NT2/D1 (cell line): ENCODE data around the gene CATSPER4.

Experiments
- SUZ12 ChIP-seq: IDR thresholded peaks from 2 replicates; pipeline ENCODE4 v1.6.1; 2011; ENCODE audit not compliant: insufficient read length, insufficient read depth; ENCODE audit errors: extremely low read depth
- YY1 ChIP-seq: IDR thresholded peaks from 2 replicates; pipeline ENCODE4 v1.6.1; 2011; ENCODE audit not compliant: insufficient read length, insufficient read depth
- ZNF274 ChIP-seq: IDR thresholded peaks from 2 replicates; pipeline ENCODE4 v1.6.1; 2011; ENCODE audit warnings: mild to moderate bottlenecking, low read depth, low read length

GRCh38 chr1:26200413-26200812, 10.0 kb downstream of the CATSPER4 start:
- TF ChIP-seq ZNF274, result no peak
- no peak for TF ChIP-seq YY1
- TF ChIP-seq SUZ12, result no peak
